Body of pancreas (tissue), 4 donors: Measurements from ENCODE around the gene ZNF771. TPM values are rescaled to one million over a fixed set of nuclear protein-coding genes. Genes with fewer than 3 reads are reported as not detected.

Source experiments
- ATAC-seq: fragments of 150-250 bp; one replicate; pipeline ENCODE4 v1.9.1; 2016
- DNase-seq, 4 donors: peaks; one replicate each; pipeline ENCODE4 v3.0.0-alpha.2; 2019
- H3K27ac ChIP-seq, 4 donors: fragments of 200-600 bp; sonication (generic); 1 replicate in 3 of 4; 2 replicates in 1 of 4; pipeline versions ENCODE4 v1.5.1 to v1.6.1; 2016 to 2019; ENCODE audit warnings: mild to moderate bottlenecking in 1 of 4, mixed read lengths in 1 of 4, moderate library complexity in 1 of 4
- H3K27me3 ChIP-seq, 2 donors: fragments of 200-600 bp; sonication (generic); one replicate each; pipeline ENCODE4 v1.6.0; 2016; ENCODE audit warnings: mild to moderate bottlenecking in 1 of 2
- H3K36me3 ChIP-seq, 2 donors: fragments of 200-600 bp; sonication (generic); replicated peaks in 1 of 2; 2 replicates each; pipeline ENCODE4 v1.5.1; 2016; ENCODE audit warnings: low read depth in 2 of 2; ENCODE audit not compliant: insufficient read depth in 1 of 2
- H3K4me1 ChIP-seq: fragments of 200-600 bp; sonication (generic); one replicate; pipeline ENCODE4 v1.6.0; 2016
- H3K4me3 ChIP-seq, 2 donors: fragments of 200-600 bp; sonication (generic); 1 replicate in 1 of 2; 2 replicates in 1 of 2; pipeline ENCODE4 v1.5.1; 2016 to 2019
- H3K9me3 ChIP-seq, 3 donors: fragments of 200-600 bp; sonication (generic); 1 replicate in 2 of 3; 2 replicates in 1 of 3; pipeline ENCODE4 v1.5.1; 2016
- CTCF ChIP-seq, 7 experiments: fragments of 450-650 bp in 4 of 7; fragments of 200-600 bp in 3 of 7; sonication (generic) in 3 of 7; IDR thresholded peaks; one replicate each; pipeline ENCODE4 v1.5.1; 2016 to 2019; ENCODE audit warnings: antibody characterized with exemption in 7 of 7
- POLR2A ChIP-seq, 3 donors: fragments of 450-650 bp; IDR thresholded peaks; one replicate each; pipeline ENCODE4 v1.6.1; 2016; ENCODE audit warnings: antibody characterized with exemption in 3 of 3, mild to moderate bottlenecking in 2 of 3
- WGBS, 2 donors: methylation state at CpG; one replicate each; pipeline ENCODE4 v1.1.5; 2017; 5-methylcytosine and 5-hydroxymethylcytosine counted together
- intact Hi-C: fragments of 100-400 bp; cut with DNase I; formaldehyde crosslinking; loops from one replicate; pipeline ENCODE4 v1.15.1; 2023
- total RNA-seq, 2 donors: library from RNA; depleted of rRNA; stranded (reverse); fragments of >200 nt; gene quantifications; one replicate each; pipeline ENCODE4 v1.1.0, GENCODE V29; 2016

The ZNF771 gene
- total RNA-seq, 2 donors from 2014 or later, result 16.6 to 18.8 TPM

GRCh38 chr16:30445149-30445407, 37.7 kb downstream of the ZNF771 start:
- peak overlapping the region; percentile 21 to 82 for H3K4me3 ChIP-seq
- no peaks in the 10 kb centered on the region for H3K36me3 ChIP-seq
- DNase-seq, result no peak
- intact Hi-C loops, result no loop called here
- no peak for TF ChIP-seq CTCF (IDR thresholded peaks at IDR 0.05)
- TF ChIP-seq POLR2A (IDR thresholded peaks at IDR 0.05), result no peak
- no peak for ATAC-seq
- H3K27me3 ChIP-seq, result no peaks in the 10 kb centered on the region
- 28 to 41% methylated on average over 5 to 11 of the region's 11 CpGs for WGBS, 2 donors
- peaks cover 60% of the 10 kb centered on the region for H3K4me1 ChIP-seq
- peak overlapping the region; percentile 73 to 98 (median 88) for H3K27ac ChIP-seq
- no peaks in the 10 kb centered on the region for H3K9me3 ChIP-seq

- WGBS, 2 donors, result 0% methylated on average over 34 to 58 of the region's 59 CpGs
- Histone ChIP-seq H3K4me1 (peaks cover 60% of the 10 kb centered on the region), H3K36me3 (no peaks in the 10 kb centered on the region), H3K27ac (peak within 1 kb of the TSS; percentile 73 to 98 (median 88)), H3K9me3 (no peaks in the 10 kb centered on the region), H3K4me3 (peak within 1 kb of the TSS; percentile 21 to 82), H3K27me3 (no peaks in the 10 kb centered on the region)
- ATAC-seq (peak; percentile 93), DNase-seq (peak; percentile 98 to 100 (median 98))
- TF ChIP-seq CTCF (IDR thresholded peaks at IDR 0.05) (peak in 6 of 7 experiments; percentile 24 to 41 (median 34)), POLR2A (IDR thresholded peaks at IDR 0.05) (peak; percentile 93 to 99 (median 99))
- intact Hi-C loops, result no loop called here
Observed at GRCh38 chr16:30445408-30446202, 38.2 kb downstream of the ZNF771 start, which contains the start of gene SEPHS2. Gene SEPHS2, minus strand, starts transcription at chr16:30445874. Its CDS starts 147 bp downstream, at chr16:30445727.

GRCh38 chr16:30446203-30446595, 38.8 kb downstream of the ZNF771 start:
- WGBS, 2 donors, result 53 to 58% methylated on average over 10 of the region's 10 CpGs
- Histone ChIP-seq H3K4me1 (peaks cover 60% of the 10 kb centered on the region), H3K36me3 (no peaks in the 10 kb centered on the region), H3K27me3 (no peaks in the 10 kb centered on the region), H3K4me3 (no peak overlapping the region), H3K27ac (peak overlapping the region; percentile 73 to 98 (median 88)), H3K9me3 (no peaks in the 10 kb centered on the region)
- DNase-seq (no peak), ATAC-seq (no peak)
- intact Hi-C loops, result no loop called here
- no peak for TF ChIP-seq POLR2A (IDR thresholded peaks at IDR 0.05)
- TF ChIP-seq CTCF (IDR thresholded peaks at IDR 0.05), result no peak

GRCh38 chr16:30447512-30448226, 40.3 kb downstream of the ZNF771 start:
- H3K9me3 ChIP-seq, result no peaks in the 10 kb centered on the region
- H3K4me1 ChIP-seq, result peaks cover 60% of the 10 kb centered on the region
- peak in 2 of 4 donors; percentile 13 to 30 for DNase-seq
- WGBS, 2 donors, result 15 to 29% methylated on average over 12 of the region's 12 CpGs
- peak overlapping the region; percentile 50 to 98 (median 88) for H3K27ac ChIP-seq
- peak; percentile 58 for ATAC-seq
- H3K27me3 ChIP-seq, result no peaks in the 10 kb centered on the region
- intact Hi-C loops, result no loop called here
- H3K4me3 ChIP-seq, result no peak overlapping the region
- no peaks in the 10 kb centered on the region for H3K36me3 ChIP-seq
- TF ChIP-seq CTCF (IDR thresholded peaks at IDR 0.05) (no peak), POLR2A (IDR thresholded peaks at IDR 0.05) (peak in 1 of 3 donors; percentile 22)
